Lower lobe of right lung (tissue), 2 donors: ENCODE data around the gene GRIP2. TPM values are rescaled to one million over a fixed set of nuclear protein-coding genes. Genes with fewer than 3 reads are reported as not detected.

Experiments
- ATAC-seq, 2 donors: fragments of 200-7000 bp; cut with Tn5 transposase; one replicate each; pipeline ENCODE4 v1.9.1; 2020 to 2022; ENCODE audit warnings: mild to moderate bottlenecking in 2 of 2, moderate library complexity in 2 of 2
- DNase-seq: peaks from one replicate; pipeline ENCODE4 v3.0.0-alpha.2; 2020
- H3K27ac ChIP-seq: fragments of 200-600 bp; one replicate; pipeline ENCODE4 v1.8.0; 2022
- H3K27me3 ChIP-seq: fragments of 200-600 bp; one replicate; pipeline ENCODE4 v1.8.0; 2022; ENCODE audit warnings: low read depth
- H3K36me3 ChIP-seq: fragments of 200-600 bp; one replicate; pipeline ENCODE4 v1.8.0; 2022; ENCODE audit warnings: mild to moderate bottlenecking
- H3K4me1 ChIP-seq: fragments of 200-600 bp; one replicate; pipeline ENCODE4 v1.8.0; 2022
- H3K4me3 ChIP-seq: fragments of 200-600 bp; one replicate; pipeline ENCODE4 v1.8.0; 2022; ENCODE audit warnings: mild to moderate bottlenecking
- H3K9me3 ChIP-seq: fragments of 200-600 bp; one replicate; pipeline ENCODE4 v1.8.0; 2022
- CTCF ChIP-seq: fragments of 200-600 bp; IDR thresholded peaks from one replicate; pipeline ENCODE4 v1.8.0; 2022; ENCODE audit warnings: antibody characterized with exemption, mild to moderate bottlenecking
- intact Hi-C: fragments of 100-400 bp; cut with DNase I; formaldehyde crosslinking; loops from one replicate; pipeline ENCODE4 v1.11.0; 2022
- total RNA-seq: library from RNA; stranded (reverse); fragmentation: NEBNext Ultra II Directional; extraction: Animal tissue kit (Norgen Biotek cat#: 25700); gene quantifications from one replicate; pipeline ENCODE4 v1.2.1, GENCODE V29; 2021
- donor health status: DM: no; HTN: yes; CAD: no; lungs with severe emphysema.

The GRIP2 gene
- total RNA-seq, 1 donor from 2014 or later: 1.1 TPM

DNA sequence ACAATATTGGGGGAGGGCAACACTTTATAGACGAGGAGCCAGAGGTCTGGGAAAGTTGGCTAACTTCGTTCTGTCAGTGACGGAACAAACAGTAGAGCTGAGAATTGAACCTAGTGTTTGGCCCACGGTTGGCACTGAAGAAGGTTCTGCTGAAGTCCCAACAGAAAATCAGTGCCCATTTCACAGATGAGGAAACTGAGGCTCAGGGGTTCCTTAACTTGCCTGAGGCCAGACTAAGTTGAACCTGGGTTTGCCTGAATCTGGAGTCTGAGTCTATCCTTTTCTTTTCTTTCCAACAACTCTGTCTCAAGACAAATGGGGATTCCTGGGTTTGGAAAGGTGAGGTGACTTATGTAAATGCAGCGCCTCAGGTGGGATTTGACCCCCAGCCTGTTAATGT, 82.7 kb downstream of the GRIP2 start:
- TF ChIP-seq CTCF: no peak
- no peak for ATAC-seq
- no peaks in the 10 kb centered on the region for H3K27me3 ChIP-seq
- H3K4me3 ChIP-seq: no peak overlapping the region
- H3K36me3 ChIP-seq: peaks cover 66% of the 10 kb centered on the region
- intact Hi-C loops: no loop called here
- peaks cover 58% of the 10 kb centered on the region for H3K4me1 ChIP-seq
- no peak for DNase-seq
- H3K27ac ChIP-seq: peak overlapping the region; percentile 15
- no peaks in the 10 kb centered on the region for H3K9me3 ChIP-seq

GRCh38 chr3:14456794-14457193, 83.3 kb downstream of the GRIP2 start:
- intact Hi-C loops: no loop called here
- no peak for TF ChIP-seq CTCF
- ATAC-seq (no peak), DNase-seq (no peak)
- peaks cover 60% of the 10 kb centered on the region for H3K4me1 ChIP-seq
- H3K9me3 ChIP-seq: no peaks in the 10 kb centered on the region
- no peaks in the 10 kb centered on the region for H3K27me3 ChIP-seq
- no peak overlapping the region for H3K4me3 ChIP-seq
- H3K27ac ChIP-seq: no peak overlapping the region
- H3K36me3 ChIP-seq: peaks cover 66% of the 10 kb centered on the region

DNA sequence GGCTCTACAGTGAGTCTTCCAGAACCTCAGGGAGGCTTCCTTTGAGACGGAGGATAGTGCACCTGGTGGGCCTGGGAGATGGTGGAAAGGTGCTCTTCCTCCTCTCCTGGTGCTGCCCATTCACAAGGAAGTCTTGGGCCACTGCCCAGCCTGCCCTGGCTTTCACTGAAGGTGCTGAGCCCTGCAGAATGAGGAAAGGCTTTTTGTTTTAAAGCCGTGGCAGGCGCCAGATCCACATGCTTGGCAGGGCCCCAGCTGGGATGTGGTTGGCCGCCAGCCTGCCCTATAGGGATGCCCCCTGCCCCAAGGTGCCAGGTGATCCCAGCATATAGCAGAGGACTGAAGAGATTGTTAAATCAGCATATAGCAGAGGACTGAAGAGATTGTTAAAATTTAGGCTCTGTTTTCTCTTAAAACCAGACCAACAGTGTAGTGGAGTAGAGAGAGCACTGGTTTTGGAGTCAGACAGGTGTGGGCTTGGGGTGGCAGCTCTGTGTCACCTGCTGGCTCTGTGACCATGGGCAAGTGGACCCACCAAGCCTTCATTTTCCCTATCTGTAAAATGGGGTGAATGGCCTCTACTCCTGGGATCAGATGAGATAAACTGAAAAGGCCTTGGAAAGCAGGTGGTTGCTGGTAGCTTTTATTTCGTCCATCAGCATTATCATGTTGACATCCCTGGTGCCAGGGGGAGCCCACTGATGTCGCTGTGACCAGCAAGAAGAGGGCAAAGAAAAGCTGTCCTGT, 84.4 kb downstream of the GRIP2 start:
- Histone ChIP-seq H3K9me3 (no peaks in the 10 kb centered on the region), H3K27me3 (no peaks in the 10 kb centered on the region), H3K4me1 (peaks cover 56% of the 10 kb centered on the region), H3K36me3 (peaks cover 64% of the 10 kb centered on the region), H3K4me3 (no peak overlapping the region), H3K27ac (no peak overlapping the region)
- no peak for TF ChIP-seq CTCF
- ATAC-seq: no peak
- peak; percentile 61 for DNase-seq
- intact Hi-C loops: no loop called here

GRCh38 chr3:14454639-14455310, 85.4 kb downstream of the GRIP2 start:
- no peak for TF ChIP-seq CTCF
- Histone ChIP-seq H3K27ac (no peak overlapping the region), H3K9me3 (no peaks in the 10 kb centered on the region), H3K27me3 (no peaks in the 10 kb centered on the region), H3K4me3 (no peak overlapping the region), H3K4me1 (peaks cover 46% of the 10 kb centered on the region), H3K36me3 (peaks cover 66% of the 10 kb centered on the region)
- intact Hi-C loops: no loop called here
- DNase-seq: no peak
- no peak for ATAC-seq

DNA sequence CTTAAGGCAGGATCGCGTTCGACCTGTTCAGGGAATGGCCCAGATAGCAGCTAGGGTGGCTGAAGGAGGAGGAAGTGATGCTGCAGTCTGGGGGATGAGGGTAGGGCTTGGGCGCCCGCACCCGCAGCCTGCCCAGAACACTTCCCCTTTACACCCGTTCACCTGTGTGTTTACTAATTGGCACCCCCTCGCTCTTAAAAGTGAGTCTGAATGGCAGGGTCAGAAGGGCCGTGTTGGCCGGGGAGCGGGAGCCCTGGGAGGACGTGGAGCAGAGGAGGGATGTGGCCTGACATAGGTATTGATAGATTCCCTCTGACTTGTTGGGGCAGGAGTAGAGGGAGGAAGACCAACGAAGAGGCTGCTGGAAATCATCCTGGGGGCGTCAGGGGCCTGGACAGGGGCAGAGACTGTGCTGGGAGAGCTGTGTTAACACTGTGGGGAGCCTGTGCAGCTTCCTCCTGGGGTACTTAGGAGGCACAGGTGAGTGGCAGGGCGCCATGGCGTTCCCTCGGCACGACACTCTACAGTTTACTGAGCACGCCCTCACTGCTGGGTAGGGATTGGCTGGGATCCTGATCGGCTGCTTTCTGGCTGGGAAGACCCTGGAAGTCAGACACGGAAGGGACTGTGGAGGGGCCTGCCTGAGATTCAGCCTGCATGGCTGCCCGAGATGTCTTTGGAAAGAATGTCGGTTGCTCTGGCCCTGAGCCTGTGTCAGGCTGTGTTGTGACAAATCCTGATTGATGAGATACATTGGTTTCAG, 86.1 kb downstream of the GRIP2 start:
- DNase-seq (no peak), ATAC-seq (no peak)
- Histone ChIP-seq H3K36me3 (peaks cover 66% of the 10 kb centered on the region), H3K4me3 (no peak overlapping the region), H3K27me3 (no peaks in the 10 kb centered on the region), H3K9me3 (no peaks in the 10 kb centered on the region), H3K27ac (no peak overlapping the region), H3K4me1 (peaks cover 46% of the 10 kb centered on the region)
- TF ChIP-seq CTCF: no peak
- intact Hi-C loops: no loop called here
